Lower lobe of right lung (tissue), 2 donors: ENCODE measurements around the gene PCCA. TPM values are rescaled to one million over a fixed set of nuclear protein-coding genes. Genes with fewer than 3 reads are reported as not detected.
"Not testable (repeated sequence)": the region's sequence is repeated elsewhere in the genome, so short reads cannot be mapped to it uniquely, and the experiment has no call there.

Experiments
- ATAC-seq, 2 donors: fragments of 200-7000 bp; cut with Tn5 transposase; one replicate each; pipeline ENCODE4 v1.9.1; 2020 to 2022; ENCODE audit warnings: mild to moderate bottlenecking in 2 of 2, moderate library complexity in 2 of 2
- DNase-seq: peaks from one replicate; pipeline ENCODE4 v3.0.0-alpha.2; 2020
- H3K27ac ChIP-seq: fragments of 200-600 bp; one replicate; pipeline ENCODE4 v1.8.0; 2022
- H3K27me3 ChIP-seq: fragments of 200-600 bp; one replicate; pipeline ENCODE4 v1.8.0; 2022; ENCODE audit warnings: low read depth
- H3K36me3 ChIP-seq: fragments of 200-600 bp; one replicate; pipeline ENCODE4 v1.8.0; 2022; ENCODE audit warnings: mild to moderate bottlenecking
- H3K4me1 ChIP-seq: fragments of 200-600 bp; one replicate; pipeline ENCODE4 v1.8.0; 2022
- H3K4me3 ChIP-seq: fragments of 200-600 bp; one replicate; pipeline ENCODE4 v1.8.0; 2022; ENCODE audit warnings: mild to moderate bottlenecking
- H3K9me3 ChIP-seq: fragments of 200-600 bp; one replicate; pipeline ENCODE4 v1.8.0; 2022
- intact Hi-C: fragments of 100-400 bp; cut with DNase I; formaldehyde crosslinking; loops from one replicate; pipeline ENCODE4 v1.11.0; 2022
- total RNA-seq: library from RNA; stranded (reverse); fragmentation: NEBNext Ultra II Directional; extraction: Animal tissue kit (Norgen Biotek cat#: 25700); gene quantifications from one replicate; pipeline ENCODE4 v1.2.1, GENCODE V29; 2021
- TF ChIP-seq, protein P1 (sequence below): fragments of 200-600 bp; IDR thresholded peaks from one replicate; pipeline ENCODE4 v1.8.0; 2022; ENCODE audit warnings: antibody characterized with exemption, mild to moderate bottlenecking
- donor health status: DM: no; HTN: yes; CAD: no; lungs with severe emphysema.

PCCA gene
- total RNA-seq, 1 donor from 2014 or later: 37.8 TPM

DNA sequence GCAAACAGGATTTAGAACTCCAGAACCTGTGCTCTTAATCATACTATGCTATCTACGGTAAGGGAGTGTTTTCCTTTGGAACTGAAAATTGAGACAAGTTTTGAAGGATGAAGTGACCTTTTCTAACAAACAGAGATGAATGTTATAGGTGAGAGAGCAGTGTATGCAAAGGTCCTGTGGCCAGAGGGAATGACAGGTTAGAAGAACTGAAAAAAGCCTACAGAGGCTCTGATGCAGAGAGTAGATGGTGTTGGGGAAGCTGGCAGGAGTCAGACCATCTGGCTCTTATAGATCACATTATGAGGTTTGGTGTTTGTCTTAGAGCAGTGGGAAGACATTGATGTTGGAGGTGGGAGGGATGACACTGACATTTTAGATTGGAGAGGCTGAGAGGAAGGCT lies 2.0 kb downstream of the PCCA start:
- no peak for ATAC-seq

DNA sequence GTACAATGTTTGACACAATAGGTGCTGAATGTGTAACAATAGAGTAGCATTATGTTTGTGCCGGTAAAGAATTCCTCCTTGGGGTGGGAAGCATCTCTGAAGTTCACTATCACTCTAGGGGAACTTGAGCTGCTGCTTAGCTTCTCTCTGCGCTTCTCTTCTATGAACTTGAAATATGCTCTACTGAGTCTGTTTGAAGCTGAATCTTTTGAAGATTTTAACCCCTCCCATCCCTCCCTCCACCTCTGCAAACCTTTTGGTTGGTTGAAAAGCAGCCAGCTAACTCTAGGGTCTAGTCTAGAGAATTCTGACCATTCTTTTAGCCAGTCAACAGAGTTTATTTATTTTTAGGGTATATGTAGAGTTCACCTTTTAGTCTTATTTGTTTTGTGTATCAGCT lies 2.5 kb downstream of the PCCA start:
- Histone ChIP-seq H3K4me1 (peaks cover 26% of the 10 kb centered on the region), H3K36me3 (no peaks in the 10 kb centered on the region), H3K27ac (no peak overlapping the region), H3K4me3 (no peak overlapping the region), H3K27me3 (no peaks in the 10 kb centered on the region), H3K9me3 (no peaks in the 10 kb centered on the region)
- DNase-seq (no peak), ATAC-seq (no peak)
- intact Hi-C loops: no loop called here
- TF ChIP-seq, protein P1, sequence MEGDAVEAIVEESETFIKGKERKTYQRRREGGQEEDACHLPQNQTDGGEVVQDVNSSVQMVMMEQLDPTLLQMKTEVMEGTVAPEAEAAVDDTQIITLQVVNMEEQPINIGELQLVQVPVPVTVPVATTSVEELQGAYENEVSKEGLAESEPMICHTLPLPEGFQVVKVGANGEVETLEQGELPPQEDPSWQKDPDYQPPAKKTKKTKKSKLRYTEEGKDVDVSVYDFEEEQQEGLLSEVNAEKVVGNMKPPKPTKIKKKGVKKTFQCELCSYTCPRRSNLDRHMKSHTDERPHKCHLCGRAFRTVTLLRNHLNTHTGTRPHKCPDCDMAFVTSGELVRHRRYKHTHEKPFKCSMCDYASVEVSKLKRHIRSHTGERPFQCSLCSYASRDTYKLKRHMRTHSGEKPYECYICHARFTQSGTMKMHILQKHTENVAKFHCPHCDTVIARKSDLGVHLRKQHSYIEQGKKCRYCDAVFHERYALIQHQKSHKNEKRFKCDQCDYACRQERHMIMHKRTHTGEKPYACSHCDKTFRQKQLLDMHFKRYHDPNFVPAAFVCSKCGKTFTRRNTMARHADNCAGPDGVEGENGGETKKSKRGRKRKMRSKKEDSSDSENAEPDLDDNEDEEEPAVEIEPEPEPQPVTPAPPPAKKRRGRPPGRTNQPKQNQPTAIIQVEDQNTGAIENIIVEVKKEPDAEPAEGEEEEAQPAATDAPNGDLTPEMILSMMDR: no peak

More for the DNA sequence above, 2.0 kb downstream of the PCCA start:
- Histone ChIP-seq H3K27me3 (no peaks in the 10 kb centered on the region), H3K4me3 (no peak overlapping the region), H3K9me3 (no peaks in the 10 kb centered on the region), H3K4me1 (peaks cover 26% of the 10 kb centered on the region), H3K36me3 (no peaks in the 10 kb centered on the region), H3K27ac (no peak overlapping the region)
- intact Hi-C loops: no loop called here
- no peak for DNase-seq
- TF ChIP-seq, protein P1: no peak

DNA sequence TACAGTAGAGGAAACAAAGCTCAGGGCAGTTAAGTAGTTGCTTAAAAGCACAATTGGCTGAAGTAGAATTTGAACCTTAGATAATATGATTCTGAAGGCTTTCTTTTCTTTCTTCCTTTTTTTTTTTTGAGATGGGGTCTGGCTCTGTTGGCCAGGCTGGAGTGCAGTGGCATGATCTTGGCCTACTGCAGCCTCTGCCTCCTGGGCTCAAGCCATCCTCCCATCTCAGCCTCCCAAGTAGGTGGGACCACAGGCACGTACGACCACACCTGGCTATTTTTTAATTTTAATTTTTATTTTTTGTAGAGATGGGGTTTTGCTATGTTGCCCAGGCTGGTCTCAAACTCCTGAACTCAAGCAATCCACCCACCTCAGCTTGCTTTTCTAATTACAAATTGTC lies 3.4 kb downstream of the PCCA start:
- ATAC-seq, H3K36me3 ChIP-seq, H3K27me3 ChIP-seq, H3K9me3 ChIP-seq, H3K4me3 ChIP-seq, intact Hi-C loops, DNase-seq, H3K27ac ChIP-seq: not testable (repeated sequence)
- H3K4me1 ChIP-seq: peaks cover 26% of the 10 kb centered on the region

DNA sequence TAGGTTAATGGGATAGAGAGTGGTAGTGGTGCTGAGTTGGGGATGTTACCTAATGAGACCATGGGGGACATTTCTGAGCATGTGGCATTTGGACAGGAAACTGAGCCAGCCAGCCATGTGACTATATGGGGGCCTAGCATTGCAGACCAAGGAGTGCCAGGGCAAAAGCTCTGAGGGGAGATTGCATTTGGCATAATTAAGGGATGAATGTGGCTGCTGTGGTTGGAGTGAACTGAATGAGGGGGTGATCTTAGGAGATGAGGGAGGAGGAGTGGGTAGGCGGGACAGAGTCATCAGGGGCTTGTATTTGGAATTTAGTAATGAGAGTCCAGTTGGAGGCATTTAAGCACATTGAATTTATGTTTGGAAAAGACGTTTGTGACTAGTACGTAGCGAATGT lies 6.6 kb downstream of the PCCA start:
- no peak overlapping the region for H3K27ac ChIP-seq
- no peaks in the 10 kb centered on the region for H3K9me3 ChIP-seq
- H3K4me3 ChIP-seq: no peak overlapping the region
- no peak for ATAC-seq
- no peak for DNase-seq
- peaks cover 23% of the 10 kb centered on the region for H3K4me1 ChIP-seq
- no peaks in the 10 kb centered on the region for H3K36me3 ChIP-seq
- no peaks in the 10 kb centered on the region for H3K27me3 ChIP-seq
- TF ChIP-seq, protein P1: no peak
- intact Hi-C loops: no loop called here

DNA sequence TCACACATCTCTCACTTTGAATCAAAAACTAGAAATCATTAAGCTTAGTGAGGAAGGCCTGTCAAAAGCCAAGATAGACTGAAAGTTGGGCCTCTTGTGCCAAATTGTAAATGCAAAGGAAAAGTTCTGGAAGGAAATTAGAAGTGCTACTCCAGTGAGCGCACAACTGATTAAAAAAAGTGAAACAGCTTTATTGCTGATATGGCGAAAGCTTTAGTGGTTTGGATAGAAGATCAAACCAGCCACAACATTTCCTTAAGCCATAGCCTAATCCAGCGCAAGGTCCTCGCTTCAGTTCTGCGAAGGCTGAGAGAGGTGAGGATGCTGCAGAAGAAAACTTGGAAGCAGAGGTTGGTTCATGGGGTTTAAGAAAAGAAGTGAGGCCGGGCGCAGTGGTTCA lies 7.6 kb downstream of the PCCA start:
- H3K27ac ChIP-seq: no peak overlapping the region
- intact Hi-C loops: no loop called here

DNA sequence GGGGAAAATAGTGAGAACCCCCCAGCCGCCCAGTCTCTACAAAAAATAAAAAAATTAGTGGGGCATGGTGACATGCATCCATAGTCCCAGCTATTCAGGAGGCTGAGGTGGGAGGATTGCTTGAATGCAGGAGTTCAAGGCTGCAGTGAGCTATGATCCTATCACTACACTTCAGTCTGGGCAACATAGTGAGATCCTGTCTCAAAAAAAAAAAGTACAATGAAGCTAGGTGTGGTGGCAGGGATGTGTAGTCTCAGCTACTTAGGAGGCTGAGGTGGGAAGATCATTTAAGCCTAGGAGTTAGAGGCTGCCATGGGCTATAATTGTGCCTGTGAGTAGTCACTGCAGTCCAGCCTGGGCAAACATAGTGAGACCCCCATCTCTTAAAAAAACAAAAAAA lies 8.9 kb downstream of the PCCA start:
- ATAC-seq (no peak), DNase-seq (no peak)
- H3K4me3 ChIP-seq: no peak overlapping the region
- no peaks in the 10 kb centered on the region for H3K36me3 ChIP-seq
- H3K27ac ChIP-seq: no peak overlapping the region
- peaks cover 27% of the 10 kb centered on the region for H3K4me1 ChIP-seq
- intact Hi-C loops: no loop called here
- no peaks in the 10 kb centered on the region for H3K27me3 ChIP-seq
- H3K9me3 ChIP-seq: no peaks in the 10 kb centered on the region
- TF ChIP-seq, protein P1: no peak

More for the DNA sequence above, 7.6 kb downstream of the PCCA start:
- H3K36me3 ChIP-seq: no peaks in the 10 kb centered on the region
- peaks cover 25% of the 10 kb centered on the region for H3K4me1 ChIP-seq
- H3K27me3 ChIP-seq: no peaks in the 10 kb centered on the region
- no peak overlapping the region for H3K4me3 ChIP-seq
- ATAC-seq (no peak), DNase-seq (no peak)
- no peaks in the 10 kb centered on the region for H3K9me3 ChIP-seq
- TF ChIP-seq, protein P1: no peak
